GM18907 (cell line): ENCODE data around the gene TSEN54.
"Not testable (repeated sequence)": the region's sequence is repeated elsewhere in the genome, so short reads cannot be mapped to it uniquely, and the experiment has no call there.

Experiments used
- ATAC-seq: cut with Tn5 transposase; IDR thresholded peaks from one replicate; pipeline ENCODE4 v1.9.1; 2021; ENCODE audit warnings: mild to moderate bottlenecking, moderate library complexity; ENCODE audit not compliant: unreplicated experiment

TSEN54 gene

GRCh38 chr17:75516619-75517296, 430 bp downstream of the TSEN54 start:
- ATAC-seq = peak; percentile 12

- ATAC-seq = no peak
These were observed 1.1 kb downstream of the TSEN54 start for GRCh38 chr17:75517297-75517865.

- ATAC-seq = no peak
These were observed 1.9 kb downstream of the TSEN54 start for GRCh38 chr17:75518201-75518600.

- ATAC-seq = no peak
These were observed 2.7 kb downstream of the TSEN54 start for GRCh38 chr17:75518983-75519537.

- not testable (repeated sequence) for ATAC-seq
These were observed 4.1 kb downstream of the TSEN54 start for GRCh38 chr17:75520413-75520812.

GRCh38 chr17:75521290-75521689, 5.0 kb downstream of the TSEN54 start:
- no peak for ATAC-seq

- no peak for ATAC-seq
These were observed 5.8 kb downstream of the TSEN54 start for GRCh38 chr17:75521951-75522727.

- no peak for ATAC-seq
These were observed 7.3 kb downstream of the TSEN54 start for GRCh38 chr17:75523647-75524046.

- ATAC-seq = no peak
These were observed 8.1 kb downstream of the TSEN54 start for GRCh38 chr17:75524269-75524969.

GRCh38 chr17:75524970-75525805, 8.9 kb downstream of the TSEN54 start, which contains the start of gene LLGL2:
Gene LLGL2 (plus strand): TSS chr17:75525697. CDS start chr17:75543427, 17,730 bp downstream.
- ATAC-seq = peak; percentile 76

- ATAC-seq = peak; percentile 28
These were observed 9.7 kb downstream of the TSEN54 start for GRCh38 chr17:75525806-75526554.

GRCh38 chr17:75526555-75527270, 10.4 kb downstream of the TSEN54 start:
- ATAC-seq = no peak

- no peak for ATAC-seq
These were observed 14.8 kb downstream of the TSEN54 start for GRCh38 chr17:75530837-75531720.

- ATAC-seq = no peak
These were observed 15.4 kb downstream of the TSEN54 start for GRCh38 chr17:75531721-75532072.

- no peak for ATAC-seq
These were observed 18.8 kb downstream of the TSEN54 start for GRCh38 chr17:75535119-75535537.

GRCh38 chr17:75535871-75536270, 19.5 kb downstream of the TSEN54 start:
- no peak for ATAC-seq

- no peak for ATAC-seq
These were observed 20.0 kb downstream of the TSEN54 start for GRCh38 chr17:75536366-75536765.
